CD4-positive, CD25-positive, alpha-beta regulatory T cell (primary cell): ENCODE measurements around the gene PKN3. TPM values are rescaled to one million over a fixed set of nuclear protein-coding genes. Genes with fewer than 3 reads are reported as not detected.

ENCODE experiments used
- ATAC-seq, 2 donors: fragments of 150-1000 bp; cut with Tn5 transposase; one replicate each; pipeline ENCODE4 v1.10.0; 2021; ENCODE audit warnings: low read depth in 2 of 2, moderate number of reproducible peaks in 2 of 2, moderate library complexity in 1 of 2
- DNase-seq, 3 donors: peaks; one replicate each; pipeline versions ENCODE4 v3.0.0 to v3.0.0-alpha.2; 2012 to 2022; ENCODE audit warnings: mixed read lengths in 1 of 3
- H3K27ac ChIP-seq: one replicate; pipeline ENCODE4 v1.7.0; 2013; ENCODE audit warnings: mild to moderate bottlenecking, low read length; ENCODE audit not compliant: insufficient read depth, poor library complexity, severe bottlenecking
- H3K27me3 ChIP-seq: one replicate; pipeline ENCODE4 v1.7.0; 2013; ENCODE audit warnings: low read length; ENCODE audit not compliant: control insufficient read depth, insufficient read depth
- H3K36me3 ChIP-seq: one replicate; pipeline ENCODE4 v1.7.0; 2013; ENCODE audit warnings: mild to moderate bottlenecking, low read length, moderate library complexity; ENCODE audit not compliant: control insufficient read depth, insufficient read depth
- H3K4me1 ChIP-seq: 2 replicates; pipeline ENCODE4 v1.7.0; 2013; ENCODE audit warnings: mild to moderate bottlenecking, low read length; ENCODE audit not compliant: insufficient read depth, control insufficient read depth, poor library complexity, severe bottlenecking
- H3K4me3 ChIP-seq: one replicate; pipeline ENCODE4 v1.7.0; 2013; ENCODE audit warnings: low read depth, mild to moderate bottlenecking, low read length, moderate library complexity
- H3K9me3 ChIP-seq, 2 experiments: 1 replicate in 1 of 2; 2 replicates in 1 of 2; pipeline ENCODE4 v1.7.0; 2013; ENCODE audit warnings: low read length in 2 of 2, mild to moderate bottlenecking in 1 of 2, moderate library complexity in 1 of 2; ENCODE audit not compliant: control insufficient read depth in 2 of 2
- H3K27ac Mint-ChIP-seq, 3 donors: one replicate each; pipeline ENCODE4 v1.8.0; 2020 to 2022; ENCODE audit warnings: mild to moderate bottlenecking in 3 of 3, mixed read lengths in 3 of 3, moderate library complexity in 2 of 3
- H3K27me3 Mint-ChIP-seq: one replicate; pipeline ENCODE4 v1.8.0; 2022; ENCODE audit warnings: mild to moderate bottlenecking, mixed read lengths
- H3K36me3 Mint-ChIP-seq: one replicate; pipeline ENCODE4 v1.8.0; 2020; ENCODE audit warnings: mixed read lengths
- H3K4me1 Mint-ChIP-seq, 4 donors: one replicate each; pipeline ENCODE4 v1.8.0; 2020 to 2022; ENCODE audit warnings: mixed read lengths in 4 of 4, mild to moderate bottlenecking in 1 of 4
- H3K4me3 Mint-ChIP-seq, 4 donors: one replicate each; pipeline ENCODE4 v1.8.0; 2020 to 2022; ENCODE audit warnings: mild to moderate bottlenecking in 4 of 4, mixed read lengths in 4 of 4, moderate library complexity in 3 of 4
- H3K9me3 Mint-ChIP-seq, 7 donors: one replicate each; pipeline ENCODE4 v1.8.0; 2020 to 2022; ENCODE audit warnings: mixed read lengths in 7 of 7, mild to moderate bottlenecking in 3 of 7, moderate library complexity in 2 of 7
- polyA plus RNA-seq, 4 donors: library from polyadenylated mRNA; unstranded; fragments of 300-500 nt; fragmentation: Illumina TruSeq; gene quantifications; one replicate each; pipeline ENCODE4 v1.2.3, GENCODE V29; 2021
- total RNA-seq: library from RNA; stranded (reverse); gene quantifications from one replicate; pipeline ENCODE4 v1.2.3, GENCODE V29; 2022

PKN3 gene
- total and polyA plus RNA-seq, 5 donors from 2014 or later, result 0.69 to 2.6 (median 0.83) TPM; not detected in 1

GRCh38 chr9:128728298-128728697 is 26.0 kb downstream of the PKN3 start:
- H3K27ac Mint-ChIP-seq, result peak overlapping the region in 2 of 3 donors; percentile 26 to 91
- H3K27me3 Mint-ChIP-seq, result no peaks in the 10 kb centered on the region
- H3K4me1 ChIP-seq, result peaks cover 19% of the 10 kb centered on the region
- DNase-seq (no peak), ATAC-seq (no peak)
- peaks cover 3 to 58% (median 18%) of the 10 kb centered on the region in 4 donors for H3K4me1 Mint-ChIP-seq
- no peaks in the 10 kb centered on the region for H3K27me3 ChIP-seq
- H3K27ac ChIP-seq, result no peak overlapping the region
- peaks cover 1% of the 10 kb centered on the region for H3K36me3 Mint-ChIP-seq
- H3K36me3 ChIP-seq, result peaks cover 9% of the 10 kb centered on the region
- H3K9me3 Mint-ChIP-seq, result no peaks in the 10 kb centered on the region
- no peak overlapping the region for H3K4me3 Mint-ChIP-seq
- no peaks in the 10 kb centered on the region for H3K9me3 ChIP-seq
- H3K4me3 ChIP-seq, result no peak overlapping the region

DNA sequence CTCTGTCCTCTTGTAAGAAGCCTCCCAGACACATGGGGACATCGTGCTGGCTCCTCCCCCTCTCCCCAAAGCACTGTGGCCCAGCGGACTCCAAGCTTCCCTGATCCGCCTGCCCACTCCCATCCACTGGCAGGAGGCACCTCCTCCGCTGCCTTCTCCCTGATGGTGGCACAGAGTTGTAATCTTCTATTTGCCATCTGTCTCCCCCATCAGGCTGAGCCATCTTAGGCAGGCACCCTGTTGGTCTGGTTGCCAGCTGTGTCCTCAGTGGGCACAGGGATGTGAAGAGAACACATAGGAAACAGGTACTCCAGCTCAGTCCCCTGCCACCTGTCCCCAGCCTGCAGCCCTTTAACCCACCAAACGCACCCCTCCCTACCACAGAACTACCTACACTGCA is 27.0 kb downstream of the PKN3 start:
- DNase-seq (no peak), ATAC-seq (no peak)
- no peak overlapping the region for H3K27ac ChIP-seq
- H3K4me3 ChIP-seq, result no peak overlapping the region
- peaks cover 14% of the 10 kb centered on the region for H3K4me1 ChIP-seq
- H3K36me3 ChIP-seq, result peaks cover 12% of the 10 kb centered on the region
- H3K4me1 Mint-ChIP-seq, result peaks cover 3 to 50% (median 13%) of the 10 kb centered on the region in 4 donors
- no peaks in the 10 kb centered on the region for H3K27me3 ChIP-seq
- H3K4me3 Mint-ChIP-seq, result no peak overlapping the region
- no peaks in the 10 kb centered on the region for H3K9me3 Mint-ChIP-seq
- H3K27ac Mint-ChIP-seq, result peak overlapping the region in 2 of 3 donors; percentile 25 to 86
- H3K36me3 Mint-ChIP-seq, result peaks cover 3% of the 10 kb centered on the region
- no peaks in the 10 kb centered on the region for H3K27me3 Mint-ChIP-seq
- no peaks in the 10 kb centered on the region for H3K9me3 ChIP-seq

GRCh38 chr9:128729766-128730517 is 27.6 kb downstream of the PKN3 start:
- peaks cover 2 to 44% (median 7%) of the 10 kb centered on the region in 4 donors for H3K4me1 Mint-ChIP-seq
- no peak overlapping the region for H3K4me3 Mint-ChIP-seq
- Histone ChIP-seq H3K4me3 (no peak overlapping the region), H3K9me3 (no peaks in the 10 kb centered on the region), H3K27ac (no peak overlapping the region), H3K36me3 (peaks cover 18% of the 10 kb centered on the region), H3K27me3 (no peaks in the 10 kb centered on the region), H3K4me1 (peaks cover 8% of the 10 kb centered on the region)
- H3K27ac Mint-ChIP-seq, result no peak overlapping the region
- no peak for ATAC-seq
- no peak for DNase-seq
- peaks cover 7% of the 10 kb centered on the region for H3K36me3 Mint-ChIP-seq
- no peaks in the 10 kb centered on the region for H3K9me3 Mint-ChIP-seq
- H3K27me3 Mint-ChIP-seq, result no peaks in the 10 kb centered on the region

- Histone ChIP-seq H3K9me3 (no peaks in the 10 kb centered on the region), H3K27ac (no peak overlapping the region), H3K4me1 (no peaks in the 10 kb centered on the region), H3K36me3 (peaks cover 22% of the 10 kb centered on the region), H3K27me3 (no peaks in the 10 kb centered on the region), H3K4me3 (no peak overlapping the region)
- no peak for ATAC-seq
- peaks cover 13% of the 10 kb centered on the region for H3K36me3 Mint-ChIP-seq
- H3K9me3 Mint-ChIP-seq, result no peaks in the 10 kb centered on the region
- H3K27ac Mint-ChIP-seq, result no peak overlapping the region
- no peak overlapping the region for H3K4me3 Mint-ChIP-seq
- no peak for DNase-seq
- H3K27me3 Mint-ChIP-seq, result no peaks in the 10 kb centered on the region
- H3K4me1 Mint-ChIP-seq, result peaks cover 0 to 32% (median 6%) of the 10 kb centered on the region in 4 donors
These were observed 28.8 kb downstream of the PKN3 start for GRCh38 chr9:128731093-128731492.

- Histone ChIP-seq H3K27ac (no peak overlapping the region), H3K4me3 (no peak overlapping the region), H3K9me3 (no peaks in the 10 kb centered on the region), H3K27me3 (no peaks in the 10 kb centered on the region), H3K36me3 (peaks cover 22% of the 10 kb centered on the region), H3K4me1 (no peaks in the 10 kb centered on the region)
- H3K27me3 Mint-ChIP-seq, result no peaks in the 10 kb centered on the region
- ATAC-seq (no peak), DNase-seq (no peak)
- H3K27ac Mint-ChIP-seq, result no peak overlapping the region
- H3K9me3 Mint-ChIP-seq, result no peaks in the 10 kb centered on the region
- H3K4me3 Mint-ChIP-seq, result no peak overlapping the region
- H3K4me1 Mint-ChIP-seq, result peaks cover 0 to 26% (median 5%) of the 10 kb centered on the region in 4 donors
- H3K36me3 Mint-ChIP-seq, result peaks cover 13% of the 10 kb centered on the region
These were observed 29.4 kb downstream of the PKN3 start for GRCh38 chr9:128731691-128732090.

DNA sequence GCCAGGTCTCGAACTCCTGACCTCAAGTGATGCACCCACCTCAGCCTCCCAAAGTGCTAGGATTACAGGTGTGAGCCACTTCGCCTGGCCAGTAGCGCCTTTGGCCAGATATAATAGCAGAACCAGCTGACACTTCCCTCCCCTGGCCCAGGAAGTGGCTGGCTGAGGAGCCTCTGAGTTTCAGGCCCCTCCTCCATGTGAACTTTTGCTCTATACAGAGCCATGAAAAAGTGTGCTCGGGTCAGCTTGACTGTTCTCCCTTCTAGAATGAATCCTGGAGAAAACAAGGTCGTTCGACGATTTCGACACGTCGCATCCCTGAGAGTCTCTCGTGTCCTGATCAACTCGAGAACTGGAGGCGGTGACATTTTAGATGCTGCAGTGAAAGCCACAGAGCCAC is 30.3 kb downstream of the PKN3 start:
- ATAC-seq (no peak), DNase-seq (no peak)
- Mint-ChIP-seq H3K9me3 (no peaks in the 10 kb centered on the region), H3K4me3 (no peak overlapping the region), H3K36me3 (peaks cover 17% of the 10 kb centered on the region), H3K4me1 (peaks cover 0 to 17% (median 4%) of the 10 kb centered on the region in 4 donors), H3K27ac (no peak overlapping the region), H3K27me3 (no peaks in the 10 kb centered on the region)
- Histone ChIP-seq H3K27me3 (no peaks in the 10 kb centered on the region), H3K9me3 (no peaks in the 10 kb centered on the region), H3K27ac (no peak overlapping the region), H3K36me3 (peaks cover 26% of the 10 kb centered on the region), H3K4me1 (no peaks in the 10 kb centered on the region), H3K4me3 (no peak overlapping the region)

GRCh38 chr9:128733256-128733655 is 31.0 kb downstream of the PKN3 start:
- Histone ChIP-seq H3K36me3 (peaks cover 26% of the 10 kb centered on the region), H3K27me3 (no peaks in the 10 kb centered on the region), H3K9me3 (no peaks in the 10 kb centered on the region), H3K4me3 (no peak overlapping the region), H3K27ac (no peak overlapping the region), H3K4me1 (no peaks in the 10 kb centered on the region)
- Mint-ChIP-seq H3K27me3 (no peaks in the 10 kb centered on the region), H3K4me1 (peaks cover 0 to 11% (median 3%) of the 10 kb centered on the region in 4 donors), H3K4me3 (no peak overlapping the region), H3K36me3 (peaks cover 17% of the 10 kb centered on the region), H3K9me3 (no peaks in the 10 kb centered on the region), H3K27ac (peak overlapping the region in 1 of 3 donors; percentile 36)
- DNase-seq (peak in 1 of 3 donors; percentile 8), ATAC-seq (no peak)

DNA sequence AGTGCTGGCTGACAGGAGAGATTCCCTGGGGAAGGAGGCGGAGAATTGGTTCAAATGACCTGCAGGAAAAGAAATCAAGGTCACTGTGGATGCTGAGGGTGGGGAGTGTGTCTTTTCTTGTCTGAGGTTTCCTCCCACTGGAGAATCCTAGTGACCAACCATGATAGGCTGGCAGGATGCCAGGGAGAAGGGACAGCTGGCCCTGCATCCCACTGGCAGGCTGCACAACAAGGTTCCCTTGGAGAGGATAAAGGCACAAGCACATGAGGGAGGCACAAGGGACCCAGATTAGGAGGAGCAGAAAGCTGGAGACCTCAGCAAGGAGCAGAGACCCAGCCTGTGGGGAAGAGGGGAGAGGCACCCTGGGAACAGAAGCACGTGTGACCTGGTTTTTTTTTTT is 33.1 kb downstream of the PKN3 start:
- H3K27ac Mint-ChIP-seq, result no peak overlapping the region

More for the DNA sequence above, 33.1 kb downstream of the PKN3 start:
- H3K4me3 Mint-ChIP-seq, result no peak overlapping the region
- peaks cover 25% of the 10 kb centered on the region for H3K36me3 Mint-ChIP-seq
- Histone ChIP-seq H3K36me3 (peaks cover 34% of the 10 kb centered on the region), H3K4me1 (no peaks in the 10 kb centered on the region), H3K4me3 (no peak overlapping the region), H3K27ac (no peak overlapping the region), H3K27me3 (no peaks in the 10 kb centered on the region), H3K9me3 (no peaks in the 10 kb centered on the region)
- H3K27me3 Mint-ChIP-seq, result no peaks in the 10 kb centered on the region
- H3K4me1 Mint-ChIP-seq, result peaks cover 0 to 2% (median 0%) of the 10 kb centered on the region in 4 donors
- DNase-seq (no peak), ATAC-seq (no peak)
- H3K9me3 Mint-ChIP-seq, result no peaks in the 10 kb centered on the region
